Stimulated activated CD4-positive, alpha-beta T cell treated with anti-CD3 and anti-CD28 coated beads, Interleukin-4, amount 100 ng/mL, for 1 hour (primary cell): Measurements from ENCODE around the gene ANKRD28.

Source experiments
- DNase-seq: peaks from one replicate; pipeline ENCODE4 v3.0.0-alpha.2; 2020

The ANKRD28 gene

DNA sequence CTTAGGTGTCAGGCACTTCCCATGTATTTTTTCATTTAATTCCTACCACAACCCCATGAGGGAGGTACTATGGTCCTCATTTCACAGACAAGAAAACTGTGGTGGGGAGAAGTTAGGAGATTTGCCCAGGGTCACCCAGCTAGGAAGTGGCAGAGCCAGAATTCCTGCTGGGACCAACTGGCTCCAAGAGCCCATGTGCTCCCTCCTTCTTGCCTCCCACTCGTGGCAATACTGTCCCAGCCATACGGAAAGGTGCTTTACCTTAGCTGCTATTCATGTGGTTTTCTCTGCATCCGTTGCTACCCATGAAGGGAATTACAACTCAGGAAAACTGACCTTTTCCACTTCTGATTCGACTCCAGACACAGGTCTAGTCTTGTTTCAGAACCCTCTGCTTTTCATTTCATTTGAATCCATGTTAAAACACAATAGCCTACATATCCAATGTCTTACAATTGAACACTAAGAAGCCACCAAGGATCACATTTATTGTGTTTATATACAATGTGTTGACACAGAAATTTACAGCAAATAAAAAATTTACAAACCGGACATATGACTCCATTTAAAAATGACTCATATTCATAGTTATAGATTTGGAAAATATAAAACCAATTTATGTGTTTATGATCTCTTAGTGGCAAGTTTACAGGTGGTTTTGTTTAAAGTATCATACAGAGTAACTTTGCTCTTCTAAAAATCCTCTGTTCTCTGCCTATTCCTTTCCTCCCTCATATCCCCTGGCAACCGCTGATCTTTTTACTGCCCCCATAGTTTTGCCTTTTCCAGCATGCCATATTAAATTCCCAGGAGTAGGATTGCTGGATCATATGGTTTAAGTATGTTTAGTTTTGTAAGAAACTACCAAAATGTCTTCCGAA is 137.5 kb downstream of the ANKRD28 start:
- no peak for DNase-seq

- no peak for DNase-seq
Measured at GRCh38 chr3:15659254-15659975, 138.4 kb downstream of the ANKRD28 start.

DNA sequence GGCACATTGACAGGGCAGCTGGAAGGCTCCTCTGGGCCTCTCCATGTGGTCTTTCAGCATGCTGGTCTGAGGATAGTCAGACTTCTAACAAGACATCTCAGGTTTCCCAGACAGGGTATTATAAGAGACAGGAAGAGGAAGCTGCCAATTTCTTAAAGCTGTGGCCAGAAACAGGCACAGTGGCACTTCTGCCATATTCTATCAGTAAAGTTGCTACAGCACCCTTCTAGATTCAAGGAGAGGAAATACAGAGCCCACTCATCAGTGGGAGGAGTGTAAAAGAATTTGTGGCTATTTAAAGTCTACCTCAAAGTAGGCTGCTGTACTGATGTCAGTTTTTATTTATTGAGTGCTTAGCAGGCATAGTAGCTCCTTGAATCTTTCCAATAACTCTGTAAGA is 140.8 kb downstream of the ANKRD28 start:
- DNase-seq: no peak

DNA sequence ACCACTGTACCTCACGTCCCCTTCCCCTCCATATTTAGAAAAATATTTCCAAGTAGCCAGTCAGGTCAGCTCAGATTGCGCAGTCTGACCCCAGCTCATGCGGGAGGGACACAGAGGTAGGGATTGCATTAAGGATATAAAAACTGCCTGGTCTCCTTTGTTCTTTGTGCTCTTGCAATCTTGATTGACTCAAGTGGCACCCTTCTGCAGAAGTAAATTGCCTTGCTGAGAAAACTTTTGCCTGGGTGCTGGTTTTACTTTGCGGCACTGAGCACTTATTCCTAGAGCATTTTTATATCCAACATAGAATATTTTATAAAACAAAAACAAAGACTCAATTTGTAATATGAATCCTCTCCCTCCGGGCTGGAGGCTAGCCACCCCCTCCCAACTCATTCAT is 141.4 kb downstream of the ANKRD28 start:
- no peak for DNase-seq

DNA sequence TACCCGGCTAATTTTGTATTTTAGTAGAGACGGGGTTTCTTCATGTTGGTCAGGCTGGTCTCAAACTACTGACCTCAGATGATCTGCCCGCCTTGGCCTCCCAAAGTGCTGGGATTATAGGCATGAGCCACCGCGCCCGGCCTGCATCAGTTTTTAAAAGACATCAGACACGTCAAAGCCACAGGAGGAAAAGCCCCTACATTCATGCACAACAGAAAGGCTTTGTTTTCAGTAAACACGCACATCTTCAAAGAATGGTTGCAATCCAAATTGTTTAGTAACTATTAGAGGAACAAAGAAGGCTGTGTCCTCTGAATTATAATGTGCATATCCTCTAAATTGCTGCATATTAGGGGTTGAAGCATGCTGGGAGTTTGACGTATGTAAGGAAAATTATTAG is 142.9 kb downstream of the ANKRD28 start:
- no peak for DNase-seq

- no peak for DNase-seq
Measured at GRCh38 chr3:15654127-15654526, 143.7 kb downstream of the ANKRD28 start.

GRCh38 chr3:15653321-15653720 is 144.5 kb downstream of the ANKRD28 start:
- no peak for DNase-seq

GRCh38 chr3:15651396-15651795 is 146.4 kb downstream of the ANKRD28 start:
- no peak for DNase-seq

GRCh38 chr3:15649858-15650257 is 147.9 kb downstream of the ANKRD28 start:
- no peak for DNase-seq

DNA sequence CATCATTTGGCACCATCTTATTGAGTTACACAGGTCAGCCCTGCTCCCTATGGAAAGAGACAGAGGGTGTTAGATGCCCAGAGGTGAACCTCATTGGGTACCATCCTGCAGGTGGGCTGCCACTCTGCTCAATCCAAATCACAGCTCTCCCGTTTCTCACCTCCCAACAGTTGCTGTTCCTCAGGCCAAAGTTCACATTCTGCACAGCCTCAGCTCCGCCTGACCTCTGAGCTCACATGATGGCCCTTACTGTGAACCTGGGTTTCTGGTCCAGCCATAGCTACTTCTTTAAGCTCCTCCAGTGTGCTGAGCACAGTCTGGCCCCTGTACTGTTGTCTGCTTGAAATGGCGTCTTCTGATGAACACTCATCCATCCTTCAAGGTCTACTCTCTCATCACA is 148.4 kb downstream of the ANKRD28 start:
- no peak for DNase-seq

DNA sequence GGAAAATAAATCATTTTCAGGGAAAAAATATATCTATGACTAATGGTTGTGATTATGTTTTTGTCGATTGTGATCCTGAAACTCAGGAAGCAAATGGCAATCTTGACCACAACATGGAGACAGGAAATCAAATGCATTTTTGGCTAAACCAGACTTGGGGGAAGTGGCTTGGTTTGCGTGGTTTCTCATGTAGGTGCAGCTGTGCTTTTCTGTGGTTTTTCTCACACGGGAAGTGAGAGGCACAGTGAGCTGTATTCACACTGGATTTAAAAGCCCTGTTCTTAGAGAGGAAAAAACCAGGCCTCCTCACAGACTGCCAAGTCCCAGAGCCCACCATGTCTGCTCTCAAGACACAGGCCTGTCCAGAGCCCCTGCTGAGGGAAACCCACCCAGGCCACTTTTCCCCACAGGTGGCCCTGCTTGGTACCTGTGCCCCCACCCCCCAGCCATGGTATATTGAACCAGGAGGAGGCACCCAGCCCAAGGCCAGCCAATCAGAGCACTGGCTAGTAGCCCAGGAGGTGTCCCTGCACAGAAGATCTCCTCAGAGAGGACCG is 150.1 kb downstream of the ANKRD28 start:
- DNase-seq: peak; percentile 15

GRCh38 chr3:15646851-15647511 is 150.8 kb downstream of the ANKRD28 start:
- DNase-seq: no peak

GRCh38 chr3:15645740-15646501 is 151.9 kb downstream of the ANKRD28 start:
- no peak for DNase-seq

DNA sequence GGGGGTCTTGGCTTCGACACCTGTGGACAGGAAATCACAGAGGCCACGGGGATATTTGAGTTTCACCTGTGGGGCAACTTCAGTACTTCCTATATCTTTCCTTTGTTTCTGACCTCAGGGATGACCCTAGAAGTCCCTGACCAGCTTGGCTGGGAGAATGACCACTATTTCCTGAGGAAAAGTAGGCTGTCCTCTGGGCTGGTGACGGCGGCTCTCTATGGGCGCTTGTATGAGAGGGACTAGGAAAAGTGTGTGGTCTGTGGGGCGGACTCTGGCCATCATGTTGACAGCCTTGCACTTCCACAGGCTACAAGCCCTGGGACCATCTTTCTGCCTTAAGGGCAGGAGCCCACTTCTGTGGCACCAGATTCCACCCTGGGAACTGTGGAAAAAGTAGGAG is 152.5 kb downstream of the ANKRD28 start:
- DNase-seq: no peak

DNA sequence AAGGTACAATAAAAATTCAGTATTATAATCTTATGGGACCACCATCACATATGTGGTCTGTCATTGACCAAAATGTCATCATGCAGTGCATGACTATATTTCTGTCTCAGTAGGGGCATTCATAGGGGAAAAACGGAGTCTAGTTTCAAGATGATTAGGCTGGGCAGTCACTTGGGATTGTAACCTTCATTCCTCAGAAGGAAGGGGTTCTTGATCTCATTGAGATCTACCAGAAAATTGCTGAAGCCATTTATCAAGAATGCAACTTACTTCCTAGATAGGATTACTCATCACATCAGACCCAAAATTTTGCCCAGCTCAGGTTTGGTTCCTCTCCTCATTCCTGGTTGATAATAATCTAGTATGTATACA is 158.9 kb downstream of the ANKRD28 start:
- no peak for DNase-seq

GRCh38 chr3:15638193-15638890 is 159.4 kb downstream of the ANKRD28 start:
- no peak for DNase-seq

- DNase-seq: no peak
Measured at GRCh38 chr3:15637131-15637951, 160.4 kb downstream of the ANKRD28 start.

GRCh38 chr3:15636028-15636709 is 161.6 kb downstream of the ANKRD28 start:
- peak; percentile 19 for DNase-seq

GRCh38 chr3:15635121-15635661 is 162.6 kb downstream of the ANKRD28 start:
- DNase-seq: no peak

- DNase-seq: no peak
Measured at GRCh38 chr3:15634671-15635070, 163.1 kb downstream of the ANKRD28 start.
